SU-DHL-6 (cell line): ENCODE data around the gene PATE2.

Source experiments
- H2AFZ ChIP-seq: fragments of 200-600 bp; sonication (generic); 2 replicates; pipeline ENCODE4 v1.6.1; 2014; ENCODE audit warnings: low read depth, mild to moderate bottlenecking, moderate library complexity, mixed read lengths, antibody characterized with exemption, low read length; ENCODE audit not compliant: severe bottlenecking
- H3F3A ChIP-seq: fragments of 200-600 bp; shearing (Covaris generic); 2 replicates; pipeline ENCODE4 v1.6.0; 2016; ENCODE audit warnings: antibody characterized with exemption, mild to moderate bottlenecking; ENCODE audit not compliant: insufficient read depth
- H3K27ac ChIP-seq: fragments of 200-600 bp; sonication (generic); 2 replicates; pipeline ENCODE4 v1.5.1; 2016; ENCODE audit warnings: low read depth, mild to moderate bottlenecking, low read length, moderate library complexity, mixed read lengths
- H3K27me3 ChIP-seq: fragments of 200-600 bp; sonication (generic), shearing (Covaris generic); 2 replicates; pipeline ENCODE4 v1.6.0; 2014; ENCODE audit warnings: mild to moderate bottlenecking, low read length
- H3K36me3 ChIP-seq: fragments of 200-600 bp; sonication (generic); 2 replicates; pipeline ENCODE4 v1.6.1; 2014; ENCODE audit warnings: mild to moderate bottlenecking, low read length, mixed read lengths
- H3K4me2 ChIP-seq: fragments of 300-600, 200-600 bp; shearing (Covaris generic), sonication (generic); 2 replicates; pipeline ENCODE4 v1.6.0; 2014; ENCODE audit warnings: low read length, low read depth, mild to moderate bottlenecking; ENCODE audit not compliant: poor library complexity, severe bottlenecking
- H3K4me3 ChIP-seq: fragments of 200-600 bp; sonication (generic); 2 replicates; pipeline ENCODE4 v1.5.1; 2014; ENCODE audit warnings: antibody characterized with exemption, low read length, mild to moderate bottlenecking, mixed read lengths; ENCODE audit not compliant: insufficient read depth, poor library complexity, severe bottlenecking
- H3K79me2 ChIP-seq: fragments of 200-600 bp; sonication (generic); 2 replicates; pipeline ENCODE4 v1.6.1; 2014; ENCODE audit warnings: mild to moderate bottlenecking, low read length, moderate library complexity; ENCODE audit not compliant: insufficient read depth
- H3K9ac ChIP-seq: fragments of 200-600 bp; sonication (generic); 2 replicates; pipeline ENCODE4 v1.7.0; 2014; ENCODE audit warnings: mild to moderate bottlenecking, low read length
- H3K9me2 ChIP-seq: fragments of 200-600 bp; sonication (generic); replicated peaks from 2 replicates; pipeline ENCODE4 v1.6.1; 2014; ENCODE audit warnings: low read length; ENCODE audit not compliant: insufficient read depth
- H3K9me3 ChIP-seq: fragments of 200-600 bp; sonication (generic); 2 replicates; pipeline ENCODE4 v1.6.1; 2014; ENCODE audit warnings: low read length, mixed read lengths; ENCODE audit not compliant: insufficient read depth
- H4K20me1 ChIP-seq: fragments of 200-600 bp; sonication (generic); 2 replicates; pipeline ENCODE4 v1.6.1; 2014; ENCODE audit warnings: low read depth, mild to moderate bottlenecking, antibody characterized with exemption, low read length, moderate library complexity, mixed read lengths
- EZH2phosphoT487 ChIP-seq: fragments of 200-600 bp; sonication (generic), shearing (Covaris generic); conservative IDR thresholded peaks from 2 replicates; pipeline ENCODE4 v1.6.1; 2018; ENCODE audit warnings: mild to moderate bottlenecking, antibody characterized with exemption, low read length, moderate library complexity, mixed read lengths
- TF ChIP-seq, protein P1 (sequence below): fragments of 200-600 bp; sonication (generic); IDR thresholded peaks from one replicate; pipeline ENCODE4 v1.5.1; 2017; ENCODE audit warnings: antibody characterized with exemption, mild to moderate bottlenecking, low read length, moderate library complexity; ENCODE audit not compliant: insufficient read depth, poor library complexity, severe bottlenecking

The PATE2 gene

DNA sequence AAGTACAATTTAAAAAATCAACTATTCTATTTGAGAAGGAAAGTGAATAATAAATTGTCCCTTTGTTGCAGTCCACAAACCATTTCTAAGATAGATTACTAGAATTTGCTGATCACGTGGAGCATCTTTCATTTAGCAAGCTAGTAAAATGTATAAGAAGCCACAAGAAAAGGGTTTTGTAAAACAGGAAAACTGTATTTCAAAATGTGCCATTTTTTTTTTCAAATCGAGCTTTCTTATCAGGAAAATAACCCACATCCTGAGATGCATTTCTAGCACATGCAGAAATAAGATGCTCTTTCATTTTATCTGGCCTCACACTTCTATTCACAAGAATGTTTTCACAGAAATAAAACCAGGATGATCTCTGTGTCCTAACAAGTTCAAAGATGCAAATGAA lies 6.0 kb upstream of the PATE2 start:
- H4K20me1 ChIP-seq: no peaks in the 10 kb centered on the region
- no peak overlapping the region for H3K4me3 ChIP-seq
- H3K9ac ChIP-seq: no peak overlapping the region
- H3K36me3 ChIP-seq: no peaks in the 10 kb centered on the region
- H2AFZ ChIP-seq: no peak overlapping the region
- H3K9me2 ChIP-seq: no peaks in the 10 kb centered on the region
- no peaks in the 10 kb centered on the region for H3K9me3 ChIP-seq
- H3K27me3 ChIP-seq: no peaks in the 10 kb centered on the region
- H3K79me2 ChIP-seq: no peaks in the 10 kb centered on the region
- TF ChIP-seq, protein P1, sequence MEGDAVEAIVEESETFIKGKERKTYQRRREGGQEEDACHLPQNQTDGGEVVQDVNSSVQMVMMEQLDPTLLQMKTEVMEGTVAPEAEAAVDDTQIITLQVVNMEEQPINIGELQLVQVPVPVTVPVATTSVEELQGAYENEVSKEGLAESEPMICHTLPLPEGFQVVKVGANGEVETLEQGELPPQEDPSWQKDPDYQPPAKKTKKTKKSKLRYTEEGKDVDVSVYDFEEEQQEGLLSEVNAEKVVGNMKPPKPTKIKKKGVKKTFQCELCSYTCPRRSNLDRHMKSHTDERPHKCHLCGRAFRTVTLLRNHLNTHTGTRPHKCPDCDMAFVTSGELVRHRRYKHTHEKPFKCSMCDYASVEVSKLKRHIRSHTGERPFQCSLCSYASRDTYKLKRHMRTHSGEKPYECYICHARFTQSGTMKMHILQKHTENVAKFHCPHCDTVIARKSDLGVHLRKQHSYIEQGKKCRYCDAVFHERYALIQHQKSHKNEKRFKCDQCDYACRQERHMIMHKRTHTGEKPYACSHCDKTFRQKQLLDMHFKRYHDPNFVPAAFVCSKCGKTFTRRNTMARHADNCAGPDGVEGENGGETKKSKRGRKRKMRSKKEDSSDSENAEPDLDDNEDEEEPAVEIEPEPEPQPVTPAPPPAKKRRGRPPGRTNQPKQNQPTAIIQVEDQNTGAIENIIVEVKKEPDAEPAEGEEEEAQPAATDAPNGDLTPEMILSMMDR: no peak
- no peak for TF ChIP-seq EZH2phosphoT487
- no peak overlapping the region for H3K4me2 ChIP-seq
- H3F3A ChIP-seq: no peaks in the 10 kb centered on the region
- H3K27ac ChIP-seq: no peak overlapping the region

DNA sequence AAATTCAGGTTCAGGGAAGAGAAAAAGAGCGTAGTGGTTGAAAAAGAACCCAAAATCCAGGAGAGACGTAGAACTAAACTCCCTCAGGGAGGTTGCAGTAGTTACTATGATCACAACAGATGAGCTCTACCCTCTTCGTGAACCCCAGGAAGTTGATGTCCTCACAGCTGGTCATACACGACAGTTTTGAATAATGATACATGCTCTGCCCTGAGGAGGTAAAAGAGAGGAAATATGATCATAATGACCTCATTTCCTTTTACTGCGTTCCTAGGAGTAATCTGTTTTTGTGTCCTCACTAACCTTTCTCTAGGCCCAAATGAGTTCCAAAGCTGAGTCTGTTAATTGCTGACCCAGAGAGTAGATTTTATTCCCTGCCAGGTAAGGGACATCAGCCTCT lies 1.3 kb downstream of the PATE2 start:
- no peak overlapping the region for H2AFZ ChIP-seq
- H3K79me2 ChIP-seq: no peaks in the 10 kb centered on the region
- no peaks in the 10 kb centered on the region for H3K9me2 ChIP-seq
- no peaks in the 10 kb centered on the region for H3K36me3 ChIP-seq
- no peak overlapping the region for H3K27ac ChIP-seq
- H3K27me3 ChIP-seq: no peaks in the 10 kb centered on the region
- TF ChIP-seq, protein P1: no peak
- no peak for TF ChIP-seq EZH2phosphoT487
- no peaks in the 10 kb centered on the region for H3K9me3 ChIP-seq
- no peak overlapping the region for H3K4me2 ChIP-seq
- no peak overlapping the region for H3K4me3 ChIP-seq
- no peak overlapping the region for H3K9ac ChIP-seq
- H3F3A ChIP-seq: no peaks in the 10 kb centered on the region
- no peaks in the 10 kb centered on the region for H4K20me1 ChIP-seq

DNA sequence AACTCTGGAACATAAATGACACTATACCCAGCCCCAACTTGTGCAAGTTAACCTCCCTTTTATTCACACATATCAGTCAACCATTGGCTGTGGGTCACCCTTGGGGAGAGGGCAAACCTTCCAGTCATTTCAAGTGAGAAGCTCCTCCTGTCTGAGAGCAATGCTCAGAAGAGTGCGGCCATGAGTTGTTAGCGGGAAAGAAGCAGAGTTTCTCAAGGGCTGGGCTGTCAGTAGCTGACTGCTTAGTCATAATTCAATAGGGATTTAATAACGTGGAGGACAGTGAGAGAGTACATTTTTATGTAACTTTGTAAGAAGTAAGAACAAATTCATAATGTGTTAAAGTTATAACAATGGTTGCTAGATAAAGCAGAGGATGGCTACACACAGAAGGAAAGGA lies 5.1 kb downstream of the PATE2 start:
- no peak for TF ChIP-seq EZH2phosphoT487
- TF ChIP-seq, protein P1: no peak
- H4K20me1 ChIP-seq: no peaks in the 10 kb centered on the region
- H3K9me3 ChIP-seq: no peaks in the 10 kb centered on the region
- H3K79me2 ChIP-seq: no peaks in the 10 kb centered on the region
- no peak overlapping the region for H3K9ac ChIP-seq
- H3F3A ChIP-seq: no peaks in the 10 kb centered on the region
- no peak overlapping the region for H3K4me3 ChIP-seq
- no peak overlapping the region for H2AFZ ChIP-seq
- H3K27me3 ChIP-seq: no peaks in the 10 kb centered on the region
- no peaks in the 10 kb centered on the region for H3K36me3 ChIP-seq
- H3K4me2 ChIP-seq: no peak overlapping the region
- no peaks in the 10 kb centered on the region for H3K9me2 ChIP-seq
- no peak overlapping the region for H3K27ac ChIP-seq
